Cerebellar cortex (tissue), 1 donor: ENCODE data around the gene CLDN6.

ENCODE experiments used
- DNase-seq: peaks from one replicate; pipeline ENCODE4 v3.0.0-alpha.2; 2015; ENCODE audit warnings: low spot score

The CLDN6 gene

DNA sequence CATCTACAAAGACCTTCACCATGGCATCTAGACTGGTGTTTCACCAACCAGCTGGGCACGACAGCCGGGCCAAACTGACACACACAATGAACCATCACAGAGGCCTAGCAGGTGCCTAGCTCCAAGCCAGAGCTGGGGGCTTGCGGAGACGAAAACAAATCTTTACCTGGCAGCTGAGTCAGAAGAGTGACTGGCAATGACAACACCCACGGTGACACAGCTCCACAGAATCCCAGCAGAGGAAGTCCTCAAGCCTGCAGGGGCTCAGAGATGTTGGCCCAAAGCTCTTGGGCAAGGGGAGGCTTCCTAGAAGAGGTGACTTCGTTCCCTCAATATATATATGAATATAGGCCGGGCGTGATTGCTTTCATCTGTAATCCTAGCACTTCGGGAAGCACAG lies 33.5 kb upstream of the CLDN6 start:
- DNase-seq = no peak

DNA sequence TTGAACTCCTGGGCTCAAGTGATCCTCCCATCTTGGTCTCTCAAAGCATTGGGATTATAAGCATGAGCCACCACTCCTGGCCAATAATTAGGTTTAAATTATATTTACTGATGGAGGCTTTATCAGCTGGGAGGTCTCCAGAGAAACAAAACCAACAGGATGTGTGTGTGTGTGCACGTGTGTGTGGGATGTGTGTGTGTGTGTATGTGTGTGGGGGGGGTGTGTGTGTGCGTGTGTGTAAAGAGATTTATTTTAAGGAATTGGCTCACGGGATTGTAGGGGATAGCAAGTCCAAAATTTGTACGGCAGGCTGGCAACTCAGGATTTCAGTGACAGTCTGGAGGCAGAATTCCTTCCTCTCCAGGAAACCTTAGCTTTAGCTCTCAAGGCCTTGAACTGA lies 33.0 kb upstream of the CLDN6 start:
- DNase-seq = no peak

DNA sequence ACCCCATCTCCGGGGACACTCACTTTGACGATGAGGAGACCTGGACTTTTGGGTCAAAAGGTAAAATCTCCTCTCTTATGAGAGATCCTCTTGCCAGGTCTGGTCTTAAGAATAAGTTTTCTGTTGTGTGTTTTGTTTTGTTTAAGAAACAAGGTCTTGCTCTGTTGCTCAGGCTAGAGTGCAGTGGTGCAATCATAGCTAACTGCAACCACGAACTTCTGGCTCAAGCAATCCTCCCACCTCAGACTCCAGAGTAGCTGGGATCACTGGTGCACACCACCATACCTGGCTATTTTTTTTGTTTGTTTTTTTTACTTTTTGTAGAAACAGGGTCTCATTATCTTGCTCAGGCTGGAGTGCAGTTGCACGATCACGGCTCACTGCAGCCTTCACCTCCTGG lies 32.5 kb upstream of the CLDN6 start:
- DNase-seq = no peak

DNA sequence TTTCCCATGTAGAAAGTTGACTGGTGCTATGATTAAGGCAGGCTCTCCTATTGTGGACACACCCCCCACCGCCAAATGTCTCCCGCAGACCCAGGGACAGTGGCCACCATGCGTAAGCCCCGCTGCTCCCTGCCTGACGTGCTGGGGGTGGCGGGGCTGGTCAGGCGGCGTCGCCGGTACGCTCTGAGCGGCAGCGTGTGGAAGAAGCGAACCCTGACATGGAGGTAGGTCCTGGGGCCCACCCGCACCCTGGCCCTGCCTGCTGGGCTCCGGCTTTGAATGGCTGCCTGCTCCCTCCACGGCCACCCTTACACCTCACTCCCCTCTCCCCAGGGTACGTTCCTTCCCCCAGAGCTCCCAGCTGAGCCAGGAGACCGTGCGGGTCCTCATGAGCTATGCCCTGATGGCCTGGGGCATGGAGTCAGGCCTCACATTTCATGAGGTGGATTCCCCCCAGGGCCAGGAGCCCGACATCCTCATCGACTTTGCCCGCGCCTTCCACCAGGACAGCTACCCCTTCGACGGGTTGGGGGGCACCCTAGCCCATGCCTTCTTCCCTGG lies 32.0 kb upstream of the CLDN6 start:
- DNase-seq = no peak

DNA sequence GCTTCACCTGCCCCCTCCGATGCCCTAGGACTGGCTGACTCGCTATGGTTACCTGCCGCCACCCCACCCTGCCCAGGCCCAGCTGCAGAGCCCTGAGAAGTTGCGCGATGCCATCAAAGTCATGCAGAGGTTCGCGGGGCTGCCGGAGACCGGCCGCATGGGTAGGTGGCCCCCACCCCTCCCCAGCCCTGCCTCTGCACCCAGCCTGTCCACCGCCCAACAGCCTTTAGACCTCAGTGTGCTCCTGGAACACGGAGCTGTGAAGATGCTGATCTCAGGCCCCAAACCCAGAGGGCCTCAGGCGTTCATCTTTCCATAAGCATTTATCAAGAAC lies 29.4 kb upstream of the CLDN6 start:
- no peak for DNase-seq

DNA sequence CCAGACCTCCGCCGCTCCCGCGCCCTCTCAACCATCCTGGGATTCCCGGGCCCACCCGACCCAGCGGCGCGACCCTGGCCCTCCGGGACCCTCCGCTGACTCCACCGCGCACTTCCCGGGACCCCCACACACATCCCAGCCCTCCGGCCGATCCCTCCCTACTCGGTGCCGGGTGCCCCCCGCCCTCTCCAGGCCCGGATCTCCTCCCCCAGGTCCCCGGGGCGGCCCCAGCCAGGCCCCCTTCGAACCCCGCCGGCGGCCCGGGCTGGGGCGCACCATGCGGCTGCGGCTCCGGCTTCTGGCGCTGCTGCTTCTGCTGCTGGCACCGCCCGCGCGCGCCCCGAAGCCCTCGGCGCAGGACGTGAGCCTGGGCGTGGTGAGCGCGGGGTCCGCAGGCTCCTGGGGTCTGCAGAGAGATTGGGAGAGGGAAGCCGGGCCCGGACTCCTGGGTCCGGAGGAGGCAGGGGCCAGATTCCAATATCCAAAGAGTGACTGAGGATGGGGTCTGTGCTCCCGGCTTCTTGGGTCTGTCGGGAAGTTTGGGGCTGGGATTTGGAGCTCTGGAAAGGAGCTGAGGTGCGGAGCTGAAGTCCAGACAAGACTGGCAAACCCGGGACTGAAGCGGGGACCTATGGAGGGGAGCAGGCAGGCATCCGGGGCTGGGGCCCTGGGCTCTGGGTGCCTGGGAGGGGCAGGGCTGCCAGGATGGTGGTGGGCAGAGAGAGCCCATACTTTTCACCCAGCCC lies 28.8 kb upstream of the CLDN6 start:
- no peak for DNase-seq

DNA sequence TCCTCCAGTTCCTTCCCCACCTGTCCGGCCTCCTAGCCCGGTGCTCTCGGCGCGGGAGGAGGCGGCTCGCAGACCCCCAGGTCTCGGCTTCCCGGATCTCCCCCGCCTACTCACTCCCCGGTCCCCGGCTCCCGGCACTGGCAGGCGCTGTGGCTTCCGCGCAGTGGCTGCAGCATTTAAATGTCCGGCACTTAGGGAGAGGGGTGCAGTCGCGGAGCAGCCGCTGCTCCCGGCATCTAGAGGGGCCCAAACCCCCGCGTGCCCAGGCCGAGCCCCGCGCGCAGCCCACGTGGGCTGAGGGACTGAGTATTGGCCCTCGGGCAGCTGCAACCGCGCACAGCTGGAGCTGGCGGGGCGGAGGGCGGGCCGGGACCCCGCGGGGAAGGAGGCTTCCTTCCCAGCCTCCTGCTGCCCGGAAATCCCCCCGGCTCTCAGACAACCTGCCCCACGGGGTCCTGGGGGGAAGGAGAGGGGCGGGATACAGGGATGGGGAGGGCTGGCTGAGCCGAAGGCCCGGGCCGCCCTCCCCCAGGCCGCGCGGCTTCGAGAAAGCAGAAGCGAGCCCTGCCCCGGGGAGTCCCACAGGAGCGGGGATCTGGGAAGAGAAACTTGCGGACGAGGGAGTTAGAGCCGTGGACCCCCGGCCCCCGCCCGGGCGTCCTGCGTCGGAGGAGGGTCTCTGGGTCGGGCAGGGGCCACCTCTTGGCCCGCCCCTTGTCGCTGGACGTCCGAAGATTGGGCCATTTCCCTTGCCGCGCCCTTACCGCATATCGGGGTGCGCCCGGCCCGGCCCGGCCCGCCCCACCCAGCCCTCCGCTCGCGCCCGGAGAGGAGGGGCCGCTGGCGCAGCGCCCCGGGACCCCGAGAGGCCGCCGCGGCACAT lies 28.0 kb upstream of the CLDN6 start, which contains the start of gene MMP25:
MMP25 (plus strand) TSS at position 804 of the 883 bp plus-strand sequence. CDS start 357 bp downstream, outside the sequence.
- no peak for DNase-seq

DNA sequence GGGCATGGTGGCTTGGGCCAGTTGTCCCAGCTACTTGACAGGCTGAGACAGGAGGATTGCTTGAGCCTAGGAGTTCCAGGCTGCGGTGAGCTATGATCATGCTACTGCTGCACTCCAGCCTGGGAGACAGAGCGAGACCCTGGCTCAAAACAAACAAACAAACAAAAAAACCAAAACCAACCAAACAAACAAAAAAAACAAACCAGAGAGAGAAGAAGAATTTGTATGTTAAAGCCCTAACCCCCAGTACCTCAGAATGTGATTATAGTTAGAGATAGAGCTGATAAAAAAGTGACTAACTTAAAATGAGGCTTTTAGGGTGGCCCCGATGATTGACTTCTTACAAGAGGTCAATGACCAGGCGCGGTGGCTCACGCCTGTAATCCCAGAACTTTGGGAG lies 26.7 kb upstream of the CLDN6 start:
- no peak for DNase-seq

DNA sequence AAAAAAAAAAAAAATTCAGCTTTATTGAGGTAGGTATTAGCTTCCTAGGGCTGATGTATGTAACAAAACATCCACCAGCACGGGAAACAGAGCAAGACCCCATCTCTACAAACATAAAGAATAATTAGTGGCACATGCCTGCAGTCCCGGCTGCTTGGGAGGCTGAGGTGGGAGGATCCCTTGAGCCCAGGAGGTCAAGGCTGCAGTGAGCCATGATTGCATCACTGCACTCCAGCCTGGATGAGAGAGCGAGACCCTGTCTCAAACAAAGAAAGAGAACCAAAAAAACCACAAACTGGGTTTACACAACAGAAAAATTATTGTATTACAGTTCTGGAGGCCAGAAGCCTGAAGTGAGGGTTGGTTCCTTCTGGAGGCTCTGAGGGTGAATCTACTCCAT lies 24.4 kb upstream of the CLDN6 start:
- DNase-seq = no peak

DNA sequence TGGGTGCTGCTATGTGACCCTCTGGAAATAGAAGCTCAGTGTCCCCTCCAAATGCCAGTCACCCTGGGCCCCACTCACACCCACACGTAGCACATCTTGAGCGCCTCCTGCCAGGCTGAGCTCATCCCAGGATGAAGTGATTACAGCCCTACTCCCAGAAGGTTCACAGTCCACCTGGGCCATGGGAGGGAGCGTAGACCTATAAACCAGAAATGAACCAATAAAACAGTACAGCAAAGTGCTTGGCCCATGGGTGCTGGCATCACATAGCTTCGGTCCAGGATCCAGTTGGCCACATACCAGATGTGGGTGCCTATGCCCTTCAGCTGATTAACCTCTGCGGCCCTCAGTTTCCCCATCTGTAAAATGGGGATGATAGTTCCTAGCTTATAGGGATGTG lies 20.9 kb upstream of the CLDN6 start:
- DNase-seq = no peak

DNA sequence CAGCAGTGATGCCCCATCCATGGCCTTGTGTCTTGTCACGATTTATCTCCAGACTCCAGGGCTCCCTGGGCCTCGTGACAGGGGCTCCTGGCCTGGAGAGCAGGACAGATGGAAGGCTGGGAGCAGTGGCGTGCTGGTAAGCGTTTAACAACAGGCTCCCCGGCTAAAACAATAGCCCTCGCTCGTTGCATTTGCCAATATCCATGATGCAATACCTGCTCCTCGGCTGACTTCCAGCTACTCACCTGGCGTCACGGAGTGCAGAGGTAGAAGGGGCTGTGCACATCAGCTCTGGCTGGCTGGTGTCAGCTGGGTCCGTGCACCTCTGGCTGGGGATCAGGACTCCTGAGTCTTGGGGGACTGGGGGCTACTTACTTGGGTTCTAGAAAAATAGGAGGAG lies 20.3 kb upstream of the CLDN6 start:
- DNase-seq = no peak

DNA sequence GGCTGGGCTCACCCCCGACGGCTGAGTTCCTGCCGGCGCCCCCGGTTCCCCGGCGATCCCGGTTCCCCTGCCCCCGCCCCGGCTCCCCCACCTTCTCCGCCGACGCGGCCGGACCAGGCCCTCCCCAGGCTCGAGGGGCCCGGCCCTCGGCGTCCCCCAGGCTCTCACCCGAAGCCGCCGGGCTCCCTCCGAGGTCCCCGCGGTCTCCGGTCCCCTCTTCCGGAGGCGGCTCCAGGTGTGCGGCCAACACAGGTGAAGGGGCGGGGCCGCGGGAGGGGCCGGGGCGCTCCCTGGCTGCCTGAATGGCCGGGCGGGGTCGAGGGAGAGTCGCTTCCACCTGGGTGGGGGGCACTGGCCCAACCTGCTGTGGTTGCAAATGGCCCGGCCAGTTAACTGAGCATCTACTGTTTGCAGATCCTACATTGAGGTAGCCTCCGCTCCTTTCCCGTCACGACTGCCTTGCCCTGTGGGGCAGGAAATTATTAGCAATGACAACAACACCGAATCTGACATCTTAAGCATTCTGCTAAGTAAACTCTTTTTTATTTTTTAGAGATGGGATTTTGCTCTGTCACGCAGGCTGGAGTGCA lies 18.8 kb upstream of the CLDN6 start, which contains the start of gene BICDL2:
BICDL2 (minus strand) TSS at position 219 of the 590 bp plus-strand sequence. CDS start 1,448 bp downstream, outside the sequence.
- DNase-seq = no peak

DNA sequence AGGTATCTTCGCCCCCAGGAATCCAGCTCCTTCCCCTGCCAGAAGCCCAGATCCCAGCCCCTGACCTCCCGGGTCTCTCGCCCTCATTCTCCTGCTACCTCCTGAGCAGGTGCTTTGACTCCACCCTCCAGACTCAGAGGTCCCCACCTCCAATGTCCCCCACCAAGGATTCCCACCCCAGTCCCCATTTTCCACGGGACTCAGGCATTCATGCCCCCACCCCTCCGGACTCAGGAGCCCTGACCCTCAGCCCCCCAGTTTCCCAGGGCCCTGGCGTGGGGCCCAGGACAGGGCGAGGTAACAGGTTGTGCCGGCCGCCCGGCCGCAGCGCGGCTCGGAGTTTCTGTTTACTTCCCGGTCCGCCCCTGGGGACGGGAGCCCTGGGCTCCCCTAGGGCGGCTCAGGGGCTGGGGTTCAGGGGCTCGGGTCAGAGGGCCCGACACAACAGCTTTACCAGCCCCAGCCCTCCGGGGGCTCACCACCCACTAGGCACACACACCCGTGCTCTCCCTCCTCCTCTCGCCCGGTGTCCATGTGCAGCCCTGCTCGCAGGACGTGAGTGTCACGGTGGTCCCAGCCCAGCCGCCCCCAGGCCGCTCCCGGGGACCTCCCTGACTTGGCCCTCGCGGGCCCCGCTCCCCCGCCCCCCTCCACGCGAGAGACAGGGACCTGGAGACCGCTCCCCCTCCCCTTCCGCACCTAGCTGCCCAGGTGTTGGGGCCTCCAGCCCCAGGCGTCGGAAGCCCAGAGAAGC lies 18.2 kb upstream of the CLDN6 start:
- DNase-seq = no peak

DNA sequence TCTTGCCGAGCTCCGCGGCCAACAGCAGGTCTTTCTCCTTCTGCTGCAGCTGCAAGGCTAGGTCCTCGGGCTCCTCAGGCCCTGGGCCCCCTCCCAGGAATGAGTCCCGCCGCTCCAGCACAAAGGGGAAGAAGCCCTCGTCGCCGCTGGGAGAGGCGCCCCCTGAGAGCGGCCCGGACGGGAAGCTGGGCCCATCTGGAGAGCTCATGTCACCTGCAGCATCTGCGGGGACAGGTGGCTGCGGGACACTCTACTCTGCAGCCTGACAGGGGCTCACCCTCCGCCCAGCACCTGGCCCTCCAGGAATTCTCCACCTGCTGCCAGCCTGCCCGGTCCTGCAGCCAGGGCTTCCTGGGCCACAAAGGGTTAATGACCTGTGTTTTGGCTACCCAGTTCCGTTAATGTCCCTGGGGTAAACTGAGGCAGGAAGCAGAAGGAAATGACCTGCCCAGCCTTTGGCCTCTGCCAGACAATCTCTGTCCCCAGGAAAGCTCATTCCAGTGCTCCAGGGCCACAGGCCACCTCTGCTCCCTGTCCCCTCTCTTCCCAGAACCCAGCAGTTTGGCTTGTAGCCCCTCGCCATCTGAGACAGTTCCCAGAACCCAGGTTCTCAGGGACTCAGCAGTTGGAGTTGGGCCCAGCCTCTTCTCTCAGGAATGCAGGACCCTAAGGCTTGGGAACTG lies 17.4 kb upstream of the CLDN6 start:
- no peak for DNase-seq

DNA sequence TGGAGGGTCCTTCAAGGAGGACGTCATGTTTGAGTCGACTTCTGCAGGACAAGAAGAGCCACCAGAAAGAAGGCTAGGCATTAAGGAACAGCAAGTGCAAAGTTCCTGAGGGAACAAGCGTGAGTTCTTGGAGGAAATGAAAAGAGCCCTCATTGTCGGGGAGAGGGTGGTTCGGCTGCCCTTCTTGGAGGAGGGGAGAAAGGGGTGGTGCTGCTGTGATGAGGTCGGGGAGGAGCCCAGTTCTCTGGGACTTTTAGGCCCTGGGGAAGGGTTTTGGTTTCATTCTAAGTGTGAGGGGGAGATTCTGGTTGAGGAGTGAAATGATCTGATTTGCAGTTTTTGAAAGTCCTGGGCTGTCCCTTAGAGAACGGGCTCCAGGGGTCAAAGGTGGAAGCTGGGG lies 14.6 kb upstream of the CLDN6 start:
- no peak for DNase-seq

DNA sequence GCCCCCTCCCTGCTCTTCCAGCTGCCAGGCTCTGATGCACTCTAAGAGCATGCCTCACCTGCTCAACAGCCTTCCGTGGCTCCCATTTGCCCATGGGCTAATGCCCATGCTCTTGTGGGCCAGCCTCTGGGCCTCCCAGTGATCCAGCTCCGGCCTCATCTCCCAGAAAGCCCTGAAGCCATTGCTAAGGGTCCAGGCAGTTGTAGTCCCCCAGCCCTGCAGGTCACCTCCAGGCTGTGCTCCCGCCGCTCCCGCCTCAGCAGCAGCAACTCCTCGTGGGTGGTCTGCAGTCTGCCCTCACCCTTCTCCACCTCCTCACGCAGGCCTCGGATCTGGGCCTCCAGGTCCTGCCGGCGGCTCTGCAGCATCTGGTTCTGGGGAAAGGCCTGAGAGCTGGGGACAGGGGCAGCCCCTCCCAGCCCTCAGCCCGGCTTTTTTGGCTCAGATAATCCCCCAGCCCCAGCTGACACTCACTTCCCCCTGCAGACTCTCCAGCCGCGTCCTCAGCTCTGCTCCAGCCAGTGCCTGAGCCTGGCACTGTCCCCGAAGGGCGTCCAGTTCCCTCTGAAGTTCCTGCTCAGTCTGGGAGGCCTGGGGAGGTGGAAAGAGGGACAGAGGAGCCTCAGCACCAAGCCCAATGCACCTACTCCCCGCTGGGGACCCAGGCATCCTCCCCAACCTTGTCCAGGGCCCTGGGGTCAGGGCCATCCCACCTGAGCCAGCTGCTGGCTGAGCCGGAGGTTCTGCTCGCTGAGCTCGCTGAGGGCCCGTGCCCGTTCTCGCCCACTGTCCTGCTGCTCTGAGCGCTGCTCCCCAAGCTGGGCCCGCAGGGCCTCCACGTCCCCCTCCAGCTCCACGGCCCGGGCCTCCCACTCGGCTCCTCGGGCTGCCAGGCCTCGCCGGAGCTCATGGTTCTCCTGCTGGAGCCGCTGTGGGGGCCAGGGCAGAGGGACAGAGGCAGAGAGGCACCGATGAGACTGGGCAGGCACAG lies 12.5 kb upstream of the CLDN6 start:
- DNase-seq = no peak

DNA sequence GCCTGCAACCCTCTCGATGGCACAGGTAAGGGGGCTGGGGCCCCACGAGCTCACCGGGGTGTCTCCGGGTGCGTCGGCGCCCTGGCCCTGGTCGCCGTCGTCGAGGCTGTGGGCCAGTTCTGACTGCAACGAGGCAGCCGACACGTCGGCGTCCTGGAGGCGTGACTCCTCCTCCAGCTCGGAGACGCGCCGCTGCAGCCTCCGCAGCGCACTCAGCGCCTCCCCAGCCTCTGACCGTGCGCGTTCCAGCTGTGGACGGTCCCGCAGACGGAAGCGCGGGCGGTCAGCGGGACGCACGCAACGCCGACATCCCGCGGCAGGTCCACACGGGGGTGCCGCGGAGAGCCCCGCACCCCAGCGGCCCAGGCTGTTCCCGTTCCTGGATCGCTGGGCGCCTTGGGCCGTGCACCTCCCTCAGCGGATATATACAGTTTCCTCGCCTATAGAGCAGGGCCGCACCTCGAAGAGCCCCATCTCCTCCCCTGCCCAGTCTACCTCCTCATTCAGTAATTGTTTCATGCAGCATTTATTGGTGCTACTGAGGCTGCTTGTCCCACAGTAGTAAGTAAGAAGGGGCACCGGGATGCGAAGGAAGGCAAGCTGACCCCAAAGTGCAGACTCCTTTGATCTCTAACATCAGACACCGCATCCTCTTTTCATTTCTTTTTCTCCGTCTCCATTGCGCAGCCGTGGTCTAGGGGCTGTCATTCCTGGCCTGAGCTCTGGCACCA lies 11.7 kb upstream of the CLDN6 start:
- no peak for DNase-seq

DNA sequence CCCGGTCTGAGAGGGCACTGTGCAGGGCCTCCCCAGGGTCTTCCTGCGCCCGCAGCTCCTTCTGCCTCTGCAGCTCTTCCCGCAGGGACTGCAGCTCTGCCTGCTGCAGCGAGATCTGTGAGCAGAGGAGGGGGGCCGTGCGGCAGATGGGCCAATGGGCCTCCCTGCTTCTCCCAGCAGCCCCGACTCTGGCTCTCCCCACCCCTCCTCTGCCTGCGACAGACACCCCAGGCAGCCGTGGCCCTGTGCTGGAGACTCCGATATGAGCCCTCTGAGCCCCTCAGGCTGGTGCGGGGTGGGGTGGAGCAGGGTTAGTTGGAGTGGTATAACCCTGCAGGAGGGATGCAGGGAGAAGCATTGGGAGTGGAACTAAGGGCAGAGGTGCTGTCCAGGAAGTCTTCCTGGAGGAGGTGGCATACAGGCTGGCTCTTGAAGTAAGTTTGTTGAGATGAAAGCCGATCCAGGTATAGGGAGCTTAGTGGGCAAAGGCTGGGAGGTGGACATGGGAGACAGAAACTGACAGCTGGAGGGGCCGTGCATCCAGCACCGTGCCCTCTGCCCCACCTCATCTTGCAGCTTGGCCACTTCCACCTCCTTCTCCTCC lies 10.8 kb upstream of the CLDN6 start:
- DNase-seq = no peak
